NCI-H2196 (cell line): ENCODE measurements around the gene RARB.

Experiments
- DNase-seq: peaks from one replicate; lab custom pipeline; 2025; ENCODE audit not compliant: unreplicated experiment; lab: John Stamatoyannopoulos, UW

RARB gene

GRCh38 chr3:25471081-25471768, 43.2 kb downstream of the RARB start:
- DNase-seq = no peak

GRCh38 chr3:25472153-25472552, 44.1 kb downstream of the RARB start:
- DNase-seq = no peak

- no peak for DNase-seq
Observed at GRCh38 chr3:25472731-25473130, 44.7 kb downstream of the RARB start.

GRCh38 chr3:25473246-25473645, 45.2 kb downstream of the RARB start:
- no peak for DNase-seq

- DNase-seq = no peak
Observed at GRCh38 chr3:25474052-25474451, 46.0 kb downstream of the RARB start.

GRCh38 chr3:25476639-25477038, 48.6 kb downstream of the RARB start:
- no peak for DNase-seq

GRCh38 chr3:25478211-25478757, 50.2 kb downstream of the RARB start:
- DNase-seq = no peak

- DNase-seq = no peak
Observed at GRCh38 chr3:25478964-25479726, 51.1 kb downstream of the RARB start.

- no peak for DNase-seq
Observed at GRCh38 chr3:25479727-25480010, 51.6 kb downstream of the RARB start.

- no peak for DNase-seq
Observed at GRCh38 chr3:25480811-25481210, 52.7 kb downstream of the RARB start.

GRCh38 chr3:25481386-25481785, 53.3 kb downstream of the RARB start:
- no peak for DNase-seq

- DNase-seq = no peak
Observed at GRCh38 chr3:25483456-25483855, 55.4 kb downstream of the RARB start.

GRCh38 chr3:25485673-25486072, 57.6 kb downstream of the RARB start:
- DNase-seq = no peak

GRCh38 chr3:25486932-25487331, 58.9 kb downstream of the RARB start:
- DNase-seq = no peak

GRCh38 chr3:25489858-25490593, 62.0 kb downstream of the RARB start:
- DNase-seq = no peak

GRCh38 chr3:25493246-25493645, 65.2 kb downstream of the RARB start:
- no peak for DNase-seq

GRCh38 chr3:25493786-25494185, 65.7 kb downstream of the RARB start:
- DNase-seq = no peak

GRCh38 chr3:25495304-25495703, 67.2 kb downstream of the RARB start:
- no peak for DNase-seq

GRCh38 chr3:25495726-25496253, 67.7 kb downstream of the RARB start:
- no peak for DNase-seq

- DNase-seq = no peak
Observed at GRCh38 chr3:25497096-25497495, 69.0 kb downstream of the RARB start.

GRCh38 chr3:25500706-25501210, 72.7 kb downstream of the RARB start:
- no peak for DNase-seq
